ENCODE data around the gene PTGES2.

PTGES2 gene

DNA sequence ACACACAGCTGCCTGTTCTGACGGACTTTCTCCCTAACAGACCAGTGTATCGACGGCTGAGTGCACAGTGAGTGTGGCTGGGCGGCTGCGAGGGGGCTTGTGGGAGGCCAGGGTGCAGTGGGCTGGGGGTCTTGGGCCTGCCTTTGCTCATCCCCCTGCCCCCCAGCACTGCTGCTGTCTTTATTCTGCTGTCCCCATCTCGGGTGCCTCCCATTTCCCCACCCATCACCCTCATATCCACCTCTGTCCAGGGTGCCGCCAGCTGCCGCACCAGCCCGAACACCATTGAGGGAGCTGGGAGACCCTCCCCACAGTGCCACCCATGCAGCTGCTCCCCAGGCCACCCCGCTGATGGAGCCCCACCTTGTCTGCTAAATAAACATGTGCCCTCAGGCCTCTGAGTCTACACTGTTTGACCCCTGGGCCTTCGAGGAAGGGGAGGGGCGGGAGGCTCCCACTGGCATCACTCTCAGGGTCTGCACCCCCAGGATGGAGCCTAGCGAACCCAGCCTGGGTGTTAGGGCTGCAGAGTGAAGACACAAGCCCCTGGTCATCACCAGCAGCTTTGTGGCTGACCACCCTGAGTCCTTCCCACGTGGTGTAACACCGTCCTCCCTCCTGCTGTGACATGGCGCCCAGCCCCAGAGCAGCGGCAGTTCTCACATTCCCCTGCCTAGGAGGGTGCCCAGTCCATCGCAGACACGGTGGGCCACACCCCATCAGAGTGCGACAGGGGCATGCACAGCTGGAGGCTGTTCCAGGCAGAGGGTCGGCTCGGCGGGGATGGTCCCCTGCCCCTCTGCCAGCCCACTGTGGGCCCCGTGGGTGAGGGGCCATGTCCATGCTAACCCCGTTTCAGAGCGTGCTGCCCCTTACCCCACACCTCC lies 25.8 kb upstream of the PTGES2 start:
- no peak for DNase-seq

DNA sequence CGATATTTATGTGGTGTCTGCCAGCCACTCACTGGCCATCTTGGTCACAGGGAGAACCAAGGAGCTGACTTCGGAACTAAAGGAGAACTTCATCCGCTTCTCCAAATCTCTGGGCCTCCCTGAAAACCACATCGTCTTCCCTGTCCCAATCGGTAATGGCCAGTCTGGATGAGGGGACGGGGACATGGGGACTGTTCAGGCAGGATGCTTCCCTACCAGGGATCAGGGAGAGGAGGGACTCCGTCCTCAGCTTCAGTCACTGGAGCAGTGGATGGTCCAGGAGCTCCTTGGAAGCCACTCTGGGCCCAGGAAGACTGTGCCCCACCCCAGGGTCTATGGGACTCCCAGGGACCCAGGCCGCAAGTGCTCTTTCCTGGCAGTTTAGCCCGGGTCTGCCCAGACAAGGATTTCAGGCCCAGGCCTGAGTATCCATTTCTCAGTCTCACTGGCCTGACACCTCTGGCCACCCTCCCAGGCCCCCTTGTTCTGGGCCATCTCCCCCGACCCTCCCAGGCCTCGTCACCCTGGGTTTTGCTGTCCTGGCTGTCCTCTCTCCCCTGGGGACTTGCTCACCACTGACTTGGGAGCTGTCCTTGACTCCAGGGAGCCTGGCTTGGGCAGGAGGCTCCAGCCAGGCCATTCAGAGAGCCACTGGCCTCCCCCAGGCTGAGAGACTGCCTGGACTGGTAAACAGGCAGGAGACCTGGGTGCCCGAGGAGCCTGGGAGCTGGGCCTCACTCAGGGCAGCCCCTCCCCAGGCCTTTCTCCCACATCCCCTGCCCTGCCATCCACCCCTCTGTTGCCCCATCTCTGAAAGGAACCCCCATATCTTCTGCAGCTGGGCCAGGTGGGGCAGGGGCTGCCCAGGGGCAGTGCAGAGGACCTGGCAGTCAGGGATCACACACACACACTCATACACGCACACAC lies 24.9 kb upstream of the PTGES2 start:
- no peak for DNase-seq

- DNase-seq, result no peak
Measured at GRCh38 chr9:128151309-128152132, 24.0 kb upstream of the PTGES2 start.

GRCh38 chr9:128150594-128151308 lies 23.2 kb upstream of the PTGES2 start:
- no peak for DNase-seq

DNA sequence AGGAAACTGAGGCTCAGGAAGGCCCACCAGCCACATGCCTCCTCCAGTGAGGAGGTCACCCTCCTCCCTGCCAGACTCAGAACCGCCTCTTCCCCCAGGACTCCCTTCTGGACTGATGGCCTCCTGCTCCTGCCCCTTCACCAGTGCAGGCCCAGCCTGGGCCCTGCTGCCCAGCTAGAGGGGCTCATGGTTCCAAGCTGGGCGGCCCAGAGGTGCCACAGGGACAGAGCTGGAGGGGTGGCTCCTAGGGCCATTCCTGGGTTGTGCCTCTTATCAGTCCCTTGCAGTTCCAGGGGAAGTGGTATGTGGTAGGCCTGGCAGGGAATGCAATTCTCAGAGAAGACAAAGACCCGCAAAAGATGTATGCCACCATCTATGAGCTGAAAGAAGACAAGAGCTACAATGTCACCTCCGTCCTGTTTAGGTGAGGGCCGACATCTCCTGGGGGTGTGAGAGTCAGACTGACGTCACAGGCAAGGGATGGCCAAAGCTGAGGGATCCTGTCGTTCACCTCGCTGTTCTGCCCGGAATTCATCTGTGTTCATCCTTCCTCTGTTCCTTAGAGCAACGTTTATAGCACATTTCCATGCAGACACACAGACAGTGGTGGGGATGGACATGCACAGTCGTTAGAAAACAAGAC lies 22.5 kb upstream of the PTGES2 start:
- no peak for DNase-seq

- no peak for DNase-seq
Measured at GRCh38 chr9:128149001-128149701, 21.6 kb upstream of the PTGES2 start, which contains the start of gene LCN2. Gene LCN2 (plus strand): TSS chr9:128149453. CDS start chr9:128149526, 73 bp downstream.

DNA sequence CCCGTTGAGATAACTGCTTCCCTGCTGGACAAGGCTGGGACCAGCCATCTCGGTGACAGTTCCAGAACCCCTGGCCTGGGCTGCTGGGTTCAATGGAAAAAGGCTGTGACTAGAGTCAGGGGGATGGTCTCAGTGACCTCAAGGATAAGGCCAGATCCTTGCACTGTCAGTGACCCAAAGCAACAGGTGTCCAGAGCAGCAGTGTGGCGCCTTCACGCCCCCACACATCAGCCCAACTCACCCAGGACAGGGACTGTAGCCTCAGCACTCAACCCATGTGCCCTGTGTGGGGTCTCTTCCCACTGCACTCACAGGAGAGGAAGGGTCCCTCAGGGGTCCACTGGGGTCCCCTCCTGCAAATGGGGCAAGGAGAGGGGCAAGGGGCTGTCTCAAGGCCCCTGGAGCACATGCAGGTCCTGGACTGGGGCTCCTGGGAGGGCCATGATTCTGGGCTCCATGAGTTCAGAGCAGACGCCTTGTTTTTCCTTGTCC lies 21.0 kb upstream of the PTGES2 start:
- DNase-seq, result no peak

DNA sequence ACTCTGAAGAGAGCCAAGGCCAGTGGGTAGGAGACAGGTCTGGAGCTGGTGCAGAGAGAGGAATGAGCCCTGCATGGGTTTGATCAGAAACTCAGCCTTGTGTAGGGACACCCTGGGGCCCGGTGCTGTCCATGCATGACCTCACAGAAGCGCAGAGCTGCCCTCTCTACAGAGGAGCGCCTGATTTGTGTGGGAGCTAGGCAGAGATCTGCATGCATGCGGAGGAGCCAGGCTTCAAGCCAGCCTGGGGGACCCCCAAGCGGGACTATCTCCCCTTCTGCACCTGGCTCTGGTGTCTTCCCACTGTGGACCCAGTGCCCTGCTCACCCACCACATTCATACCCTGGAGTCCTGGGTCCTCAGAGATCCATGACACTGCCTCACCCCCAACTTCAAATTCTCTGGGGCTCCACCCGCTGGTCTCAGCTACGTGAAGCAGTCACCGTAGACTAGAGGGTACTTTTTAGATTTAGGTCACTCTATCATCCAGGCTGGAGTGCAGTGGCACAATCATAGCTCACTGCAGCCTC lies 19.1 kb upstream of the PTGES2 start:
- DNase-seq, result no peak

GRCh38 chr9:128145951-128146351 lies 18.4 kb upstream of the PTGES2 start:
- no peak for DNase-seq

DNA sequence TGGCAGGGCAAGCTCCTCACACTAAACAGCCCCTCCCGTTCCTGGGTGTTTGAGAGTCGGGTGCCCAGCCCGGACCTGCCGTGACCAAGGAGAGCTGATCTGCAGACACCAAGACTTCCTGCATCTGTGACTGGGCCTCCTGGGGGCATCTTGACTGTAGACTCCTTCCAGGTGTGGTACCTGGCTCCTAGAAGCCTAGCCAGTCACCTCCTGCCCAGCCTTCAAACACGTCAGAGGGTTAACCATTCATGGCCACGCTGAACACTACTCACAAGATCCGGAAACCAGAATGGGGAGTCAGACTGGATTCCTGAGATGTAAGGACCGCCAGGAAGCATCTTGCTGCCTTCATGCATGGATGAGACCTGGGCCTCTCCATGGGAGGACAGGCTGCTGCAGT lies 18.0 kb upstream of the PTGES2 start:
- no peak for DNase-seq

DNA sequence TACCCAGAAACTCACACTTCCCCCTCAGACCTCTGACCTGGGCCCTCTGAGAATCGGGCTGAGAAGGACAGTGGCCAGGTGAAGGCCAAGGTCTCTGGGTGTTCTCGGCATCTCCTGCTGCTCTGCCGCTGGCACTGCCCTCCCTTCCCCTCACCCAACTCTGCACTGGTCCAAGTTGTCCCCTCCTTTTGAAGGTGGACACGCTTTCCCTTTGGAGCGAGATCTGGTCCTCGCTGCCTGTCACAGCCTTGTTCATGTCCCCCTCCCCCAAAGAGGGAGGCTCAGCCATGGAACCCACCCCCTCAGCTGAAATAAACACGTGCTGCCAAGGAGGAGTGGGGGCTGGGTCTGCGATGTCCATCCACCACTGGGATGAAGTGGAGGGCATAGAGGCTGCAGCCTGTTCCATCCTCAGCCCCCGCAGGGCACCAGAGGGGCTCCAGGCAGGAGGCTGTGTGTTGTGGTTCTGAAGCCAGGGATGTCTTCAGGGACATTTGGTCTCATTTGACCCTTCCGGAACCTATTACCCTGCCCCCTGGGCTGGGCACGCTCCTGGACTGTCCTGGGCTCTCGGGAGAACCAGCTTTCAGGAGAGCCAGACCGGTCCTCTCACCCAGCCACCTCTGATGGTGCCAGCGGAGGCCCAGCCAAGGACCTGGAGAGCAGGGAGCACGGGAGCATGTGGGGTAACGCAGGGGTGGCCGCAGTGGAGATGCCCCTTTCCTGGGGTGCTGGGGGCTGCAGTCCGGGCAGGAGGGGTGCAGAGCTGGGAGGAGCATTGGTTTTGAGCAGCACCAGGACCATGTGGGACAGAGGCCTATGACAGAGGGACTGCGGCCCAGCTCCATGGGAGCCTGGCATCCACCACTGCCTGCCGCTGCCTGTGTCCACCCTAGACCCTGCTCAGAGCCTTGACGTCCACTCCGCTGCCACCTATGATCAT lies 17.0 kb upstream of the PTGES2 start:
- no peak for DNase-seq

- DNase-seq, result no peak
Measured at GRCh38 chr9:128143525-128144238, 16.2 kb upstream of the PTGES2 start.

- DNase-seq, result no peak
Measured at GRCh38 chr9:128142596-128142995, 15.1 kb upstream of the PTGES2 start.

DNA sequence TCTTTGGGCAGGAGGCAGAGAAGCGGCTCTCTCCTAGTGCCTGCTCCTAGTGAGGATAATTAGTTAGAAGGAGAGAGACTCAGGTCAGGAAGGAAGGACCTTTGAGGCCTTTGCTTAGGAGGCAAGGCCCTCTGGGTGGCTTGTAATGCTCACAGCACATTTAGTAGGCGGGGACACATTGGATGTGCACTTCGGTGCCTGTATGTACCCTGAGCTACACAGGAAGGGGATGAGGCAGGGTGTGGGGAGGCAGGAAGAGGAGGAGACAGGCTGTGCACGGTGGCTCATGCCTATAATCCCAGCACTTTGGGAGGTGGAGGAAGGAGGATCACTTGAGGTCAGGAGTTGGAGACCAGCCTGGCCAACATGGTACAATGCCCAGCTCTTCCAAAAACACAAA lies 14.5 kb upstream of the PTGES2 start:
- no peak for DNase-seq

DNA sequence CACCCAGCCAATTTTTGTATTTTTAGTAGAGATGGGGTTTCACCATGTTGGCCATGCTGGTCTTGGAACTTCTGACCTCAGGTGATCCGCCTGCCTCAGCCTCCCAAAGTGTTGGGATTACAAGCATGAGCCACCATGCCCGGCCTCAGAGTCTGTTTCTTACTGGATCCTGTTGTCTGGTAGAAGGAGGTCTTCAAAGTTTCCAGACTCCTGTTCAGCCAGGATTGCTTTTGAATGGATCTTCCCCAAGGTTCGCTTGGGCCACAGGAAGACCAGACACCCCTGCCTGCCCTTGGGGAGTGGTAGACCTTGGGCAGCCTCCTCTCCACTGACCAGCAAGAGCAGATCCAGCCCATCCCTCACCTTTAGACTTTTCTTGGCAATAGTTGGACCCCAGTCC lies 14.1 kb upstream of the PTGES2 start:
- DNase-seq, result no peak

DNA sequence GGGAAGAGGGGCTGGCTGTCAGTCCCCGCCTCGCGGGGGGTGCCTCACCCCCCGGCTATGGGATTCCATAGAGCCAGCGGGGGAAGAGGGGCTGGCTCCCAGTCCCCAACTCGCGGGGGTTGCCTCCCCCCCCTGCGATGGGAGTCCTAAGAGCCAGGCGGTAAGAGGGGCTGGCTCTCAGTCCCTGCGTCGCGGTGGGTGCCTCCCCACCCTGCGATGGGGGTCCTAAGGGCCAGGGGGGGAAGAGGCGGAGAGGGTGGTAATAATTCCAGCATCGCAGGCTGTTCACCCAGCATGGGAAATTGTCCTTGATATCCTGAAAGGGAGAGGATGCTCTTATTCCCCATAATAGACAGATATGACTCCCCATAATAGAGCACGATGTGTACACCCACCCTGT lies 12.1 kb upstream of the PTGES2 start:
- no peak for DNase-seq

DNA sequence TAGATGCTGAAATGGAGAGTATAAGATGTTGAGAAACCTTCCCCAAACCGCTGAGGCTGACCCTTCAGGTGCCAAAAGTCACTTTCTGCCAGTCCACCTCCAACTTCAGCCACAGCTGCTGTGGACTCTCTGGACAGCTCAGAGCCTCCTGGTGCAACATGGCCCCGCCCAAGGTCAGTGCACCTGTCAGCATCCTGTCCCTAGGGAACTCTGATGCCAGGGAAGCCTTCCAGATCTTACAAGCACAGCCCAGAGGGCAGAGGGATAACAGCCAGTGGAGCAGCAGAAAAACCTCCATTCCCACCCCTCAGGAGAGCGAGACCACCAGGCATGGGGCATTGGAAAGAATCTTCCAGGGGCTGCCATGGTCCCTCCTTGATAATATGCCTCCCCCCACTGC lies 10.5 kb upstream of the PTGES2 start:
- DNase-seq, result no peak
